ENCODE data around the gene CHD9.

Gene CHD9

GRCh38 chr16:53320992-53321391, 266.2 kb downstream of the CHD9 start:
- no peak for TF ChIP-seq POLR2AphosphoS5 (IDR thresholded peaks at IDR 0.05; ENCODE audit: low read depth, low read length)

GRCh38 chr16:53323924-53324323, 269.1 kb downstream of the CHD9 start:
- TF ChIP-seq TAF1 (IDR thresholded peaks at IDR 0.05; ENCODE audit: borderline replicate concordance, insufficient read depth, low read length) (no peak), FOXP2 (optimal IDR thresholded peaks at IDR 0.05; ENCODE audit: borderline replicate concordance, extremely low read depth, extremely low read length, insufficient read depth) (no peak), REST (IDR thresholded peaks at IDR 0.05; ENCODE audit: insufficient read depth in 1 of 2, low read depth in 2 of 2, low read length in 2 of 2) (no peak), POLR2AphosphoS5 (IDR thresholded peaks at IDR 0.05; ENCODE audit: low read depth, low read length) (no peak), SIN3A (IDR thresholded peaks at IDR 0.05; ENCODE audit: borderline replicate concordance, insufficient read depth, low read length) (no peak)

GRCh38 chr16:53334581-53334980, 279.8 kb downstream of the CHD9 start:
- TF ChIP-seq SIN3A (IDR thresholded peaks at IDR 0.05; ENCODE audit: borderline replicate concordance, insufficient read depth, low read length) (no peak), REST (IDR thresholded peaks at IDR 0.05; ENCODE audit: insufficient read depth in 1 of 2, low read depth in 2 of 2, low read length in 2 of 2) (no peak), FOXP2 (optimal IDR thresholded peaks at IDR 0.05; ENCODE audit: borderline replicate concordance, extremely low read depth, extremely low read length, insufficient read depth) (no peak), TAF1 (IDR thresholded peaks at IDR 0.05; ENCODE audit: borderline replicate concordance, insufficient read depth, low read length) (no peak), POLR2AphosphoS5 (IDR thresholded peaks at IDR 0.05; ENCODE audit: low read depth, low read length) (no peak)

GRCh38 chr16:53337294-53337693, 282.5 kb downstream of the CHD9 start:
- no peak for TF ChIP-seq FOXP2 (optimal IDR thresholded peaks at IDR 0.05; ENCODE audit: borderline replicate concordance, extremely low read depth, extremely low read length, insufficient read depth)
- TF ChIP-seq SIN3A (IDR thresholded peaks at IDR 0.05; ENCODE audit: borderline replicate concordance, insufficient read depth, low read length), result no peak
- TF ChIP-seq POLR2AphosphoS5 (IDR thresholded peaks at IDR 0.05; ENCODE audit: low read depth, low read length), result no peak
- TF ChIP-seq REST (IDR thresholded peaks at IDR 0.05; ENCODE audit: insufficient read depth in 1 of 2, low read depth in 2 of 2, low read length in 2 of 2), result no peak
- TF ChIP-seq TAF1 (IDR thresholded peaks at IDR 0.05; ENCODE audit: borderline replicate concordance, insufficient read depth, low read length), result no peak

- TF ChIP-seq SIN3A (IDR thresholded peaks at IDR 0.05; ENCODE audit: borderline replicate concordance, insufficient read depth, low read length), result no peak
- TF ChIP-seq FOXP2 (optimal IDR thresholded peaks at IDR 0.05; ENCODE audit: borderline replicate concordance, extremely low read depth, extremely low read length, insufficient read depth), result no peak
- TF ChIP-seq TAF1 (IDR thresholded peaks at IDR 0.05; ENCODE audit: borderline replicate concordance, insufficient read depth, low read length), result no peak
- no peak for TF ChIP-seq REST (IDR thresholded peaks at IDR 0.05; ENCODE audit: insufficient read depth in 1 of 2, low read depth in 2 of 2, low read length in 2 of 2)
- TF ChIP-seq POLR2AphosphoS5 (IDR thresholded peaks at IDR 0.05; ENCODE audit: low read depth, low read length), result no peak
Measured at GRCh38 chr16:53341792-53342191, 287.0 kb downstream of the CHD9 start.

Data from PFSK-1 (cell line).